Peyer's patch (tissue), 4 donors: ENCODE measurements around the gene LEPROT.

Experiments
- POLR2A ChIP-seq, 2 donors: fragments of 450-650 bp; IDR thresholded peaks; one replicate each; pipeline ENCODE4 v1.5.1; 2017; ENCODE audit warnings: antibody characterized with exemption in 2 of 2, mild to moderate bottlenecking in 2 of 2, moderate library complexity in 2 of 2
- TF ChIP-seq, protein P1 (sequence below), 6 experiments: fragments of 450-650 bp in 4 of 6; fragments of 200-600 bp in 2 of 6; sonication (generic) in 1 of 6; IDR thresholded peaks; one replicate each; pipeline ENCODE4 v1.5.1; 2017 to 2019; ENCODE audit warnings: antibody characterized with exemption in 6 of 6, mild to moderate bottlenecking in 3 of 6, moderate library complexity in 1 of 6

DNA sequence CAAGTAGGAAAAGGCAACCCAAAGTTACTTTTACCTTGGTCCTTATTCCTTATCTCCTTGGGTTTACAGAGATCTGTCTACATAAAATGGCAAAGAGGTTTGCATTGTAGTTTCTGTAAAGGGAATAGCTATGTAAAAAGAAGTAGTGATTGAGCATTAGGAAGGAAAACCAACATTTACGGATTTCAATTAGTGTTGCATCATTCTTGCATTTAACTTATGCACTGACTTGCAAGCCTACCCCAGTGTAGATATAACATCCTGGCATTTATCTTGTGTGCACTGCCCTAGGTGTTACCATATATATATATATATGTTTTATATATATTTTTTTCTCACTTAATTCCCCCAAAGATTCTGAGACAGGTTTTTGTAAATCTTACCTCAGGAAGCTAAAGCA is 3.7 kb upstream of the LEPROT start:
- TF ChIP-seq, protein P1, sequence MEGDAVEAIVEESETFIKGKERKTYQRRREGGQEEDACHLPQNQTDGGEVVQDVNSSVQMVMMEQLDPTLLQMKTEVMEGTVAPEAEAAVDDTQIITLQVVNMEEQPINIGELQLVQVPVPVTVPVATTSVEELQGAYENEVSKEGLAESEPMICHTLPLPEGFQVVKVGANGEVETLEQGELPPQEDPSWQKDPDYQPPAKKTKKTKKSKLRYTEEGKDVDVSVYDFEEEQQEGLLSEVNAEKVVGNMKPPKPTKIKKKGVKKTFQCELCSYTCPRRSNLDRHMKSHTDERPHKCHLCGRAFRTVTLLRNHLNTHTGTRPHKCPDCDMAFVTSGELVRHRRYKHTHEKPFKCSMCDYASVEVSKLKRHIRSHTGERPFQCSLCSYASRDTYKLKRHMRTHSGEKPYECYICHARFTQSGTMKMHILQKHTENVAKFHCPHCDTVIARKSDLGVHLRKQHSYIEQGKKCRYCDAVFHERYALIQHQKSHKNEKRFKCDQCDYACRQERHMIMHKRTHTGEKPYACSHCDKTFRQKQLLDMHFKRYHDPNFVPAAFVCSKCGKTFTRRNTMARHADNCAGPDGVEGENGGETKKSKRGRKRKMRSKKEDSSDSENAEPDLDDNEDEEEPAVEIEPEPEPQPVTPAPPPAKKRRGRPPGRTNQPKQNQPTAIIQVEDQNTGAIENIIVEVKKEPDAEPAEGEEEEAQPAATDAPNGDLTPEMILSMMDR (IDR thresholded peaks at IDR 0.05) = no peak
- TF ChIP-seq POLR2A (IDR thresholded peaks at IDR 0.05) = no peak
